Small intestine (tissue), 7 donors: ENCODE data around the gene PDE8B. TPM values are rescaled to one million over a fixed set of nuclear protein-coding genes. Genes with fewer than 3 reads are reported as not detected.

ENCODE experiments used
- DNase-seq, 2 donors: peaks; one replicate each; pipeline versions ENCODE4 v3.0.0 to v3.0.0-alpha.2; 2013
- FAIRE-seq: peaks from 2 replicates; lab custom pipeline; 2012; peaks lifted over from hg19 to GRCh38; lab: Jason Lieb, UNC
- H3K27ac ChIP-seq, 3 donors: one replicate each; pipeline ENCODE4 v1.5.1; 2013; ENCODE audit warnings: low read length in 2 of 3, mild to moderate bottlenecking in 2 of 3, control low read depth in 1 of 3, inconsistent platforms in 1 of 3, low read depth in 1 of 3, moderate library complexity in 1 of 3
- H3K27me3 ChIP-seq, 3 donors: one replicate each; pipeline ENCODE4 v1.6.1; 2013; ENCODE audit warnings: low read length in 3 of 3, inconsistent platforms in 1 of 3; ENCODE audit not compliant: control insufficient read depth in 3 of 3, insufficient read depth in 3 of 3
- H3K36me3 ChIP-seq, 3 donors: one replicate each; pipeline ENCODE4 v1.6.1; 2013; ENCODE audit warnings: low read length in 3 of 3, inconsistent platforms in 1 of 3, low read depth in 1 of 3, mild to moderate bottlenecking in 1 of 3, moderate library complexity in 1 of 3; ENCODE audit not compliant: control insufficient read depth in 3 of 3, insufficient read depth in 2 of 3
- H3K4me1 ChIP-seq, 3 donors: one replicate each; pipeline ENCODE4 v1.6.1; 2013; ENCODE audit warnings: low read length in 2 of 3, inconsistent platforms in 1 of 3, low read depth in 1 of 3, mild to moderate bottlenecking in 1 of 3, moderate library complexity in 1 of 3; ENCODE audit not compliant: control insufficient read depth in 3 of 3, insufficient read depth in 2 of 3
- H3K4me3 ChIP-seq, 3 donors: one replicate each; pipeline ENCODE4 v1.5.1; 2013; ENCODE audit warnings: low read length in 3 of 3, control low read depth in 1 of 3, inconsistent platforms in 1 of 3, low read depth in 1 of 3, mild to moderate bottlenecking in 1 of 3, moderate library complexity in 1 of 3
- H3K9me3 ChIP-seq, 2 donors: one replicate each; pipeline ENCODE4 v1.6.1; 2013; ENCODE audit warnings: low read depth in 1 of 2, low read length in 1 of 2; ENCODE audit not compliant: control insufficient read depth in 2 of 2, insufficient read depth in 1 of 2
- WGBS, 3 donors: extraction: QIAGEN DNeasy Blood & Tissue Kit; methylation state at CpG; one replicate each; pipeline ENCODE4 v1.1.7; 2013; 5-methylcytosine and 5-hydroxymethylcytosine counted together
- polyA plus RNA-seq, 4 donors: library from polyadenylated mRNA; stranded (reverse) in 3 of 4; unstranded in 1 of 4; fragments of 200-250 nt in 3 of 4; fragments of 120-200 nt in 1 of 4; gene quantifications; one replicate each; pipeline versions ENCODE4 v1.2.1 to v1.2.3, GENCODE V29; 2013
- donor health status: healthy with polysubstance abuse.
- donor health status: control.
- donor health status: control.
- donor health status: Bipolar disorder and iron deficiency.
- donor health status: healthy.

The PDE8B gene
- polyA plus RNA-seq, 4 donors: 0.22 to 1.5 (median 0.99) TPM

- WGBS, 3 donors: 97 to 98% (median 97%) methylated on average over 13 of the region's 13 CpGs
- no peak overlapping the region for H3K27ac ChIP-seq
- DNase-seq (no peak), FAIRE-seq (no peak)
- H3K9me3 ChIP-seq: no peaks in the 10 kb centered on the region
- H3K27me3 ChIP-seq: no peaks in the 10 kb centered on the region
- no peak overlapping the region for H3K4me3 ChIP-seq
- no peaks in the 10 kb centered on the region for H3K4me1 ChIP-seq
- no peaks in the 10 kb centered on the region for H3K36me3 ChIP-seq
Observed at GRCh38 chr5:77398458-77398857, 188.0 kb downstream of the PDE8B start.

- FAIRE-seq (no peak), DNase-seq (no peak)
- Histone ChIP-seq H3K27ac (no peak overlapping the region), H3K36me3 (no peaks in the 10 kb centered on the region), H3K4me3 (no peak overlapping the region), H3K27me3 (no peaks in the 10 kb centered on the region), H3K9me3 (no peaks in the 10 kb centered on the region), H3K4me1 (no peaks in the 10 kb centered on the region)
- 92 to 93% (median 93%) methylated on average over 8 of the region's 8 CpGs for WGBS, 3 donors
Observed at GRCh38 chr5:77398896-77399295, 188.4 kb downstream of the PDE8B start.

GRCh38 chr5:77400645-77401044 is 190.2 kb downstream of the PDE8B start:
- H3K9me3 ChIP-seq: no peaks in the 10 kb centered on the region
- 73 to 97% (median 96%) methylated on average over 1 of the region's 1 CpG for WGBS, 3 donors
- no peaks in the 10 kb centered on the region for H3K36me3 ChIP-seq
- no peak overlapping the region for H3K27ac ChIP-seq
- no peak for DNase-seq
- H3K4me3 ChIP-seq: no peak overlapping the region
- no peaks in the 10 kb centered on the region for H3K4me1 ChIP-seq
- no peak for FAIRE-seq
- H3K27me3 ChIP-seq: no peaks in the 10 kb centered on the region

GRCh38 chr5:77402796-77403195 is 192.3 kb downstream of the PDE8B start:
- WGBS, 3 donors: 84 to 87% (median 86%) methylated on average over 6 of the region's 6 CpGs
- no peaks in the 10 kb centered on the region for H3K9me3 ChIP-seq
- FAIRE-seq (no peak), DNase-seq (no peak)
- no peak overlapping the region for H3K27ac ChIP-seq
- no peaks in the 10 kb centered on the region for H3K36me3 ChIP-seq
- no peak overlapping the region for H3K4me3 ChIP-seq
- no peaks in the 10 kb centered on the region for H3K4me1 ChIP-seq
- H3K27me3 ChIP-seq: no peaks in the 10 kb centered on the region

GRCh38 chr5:77407152-77407551 is 196.7 kb downstream of the PDE8B start:
- 92 to 97% (median 96%) methylated on average over 10 of the region's 10 CpGs for WGBS, 3 donors
- DNase-seq: no peak
- H3K27me3 ChIP-seq: no peaks in the 10 kb centered on the region
- H3K4me3 ChIP-seq: no peak overlapping the region
- no peak overlapping the region for H3K27ac ChIP-seq
- H3K4me1 ChIP-seq: no peaks in the 10 kb centered on the region
- no peaks in the 10 kb centered on the region for H3K9me3 ChIP-seq
- no peaks in the 10 kb centered on the region for H3K36me3 ChIP-seq
- FAIRE-seq: no peak

GRCh38 chr5:77409870-77410621 is 199.6 kb downstream of the PDE8B start:
- 73 to 78% (median 76%) methylated on average over 10 of the region's 10 CpGs for WGBS, 3 donors
- no peak for FAIRE-seq
- H3K4me1 ChIP-seq: no peaks in the 10 kb centered on the region
- no peaks in the 10 kb centered on the region for H3K9me3 ChIP-seq
- no peak for DNase-seq
- no peaks in the 10 kb centered on the region for H3K36me3 ChIP-seq
- H3K4me3 ChIP-seq: no peak overlapping the region
- no peak overlapping the region for H3K27ac ChIP-seq
- no peaks in the 10 kb centered on the region for H3K27me3 ChIP-seq

GRCh38 chr5:77413049-77413448 is 202.6 kb downstream of the PDE8B start:
- Histone ChIP-seq H3K4me3 (no peak overlapping the region), H3K4me1 (no peaks in the 10 kb centered on the region), H3K27me3 (no peaks in the 10 kb centered on the region), H3K9me3 (no peaks in the 10 kb centered on the region), H3K36me3 (no peaks in the 10 kb centered on the region), H3K27ac (no peak overlapping the region)
- FAIRE-seq (no peak), DNase-seq (no peak)
- WGBS, 3 donors: 91 to 94% (median 92%) methylated on average over 7 of the region's 7 CpGs

- FAIRE-seq (no peak), DNase-seq (no peak)
- WGBS, 3 donors: 84 to 87% (median 86%) methylated on average over 5 of the region's 5 CpGs
- Histone ChIP-seq H3K9me3 (peaks cover 0 to 5% of the 10 kb centered on the region in 2 donors), H3K27me3 (no peaks in the 10 kb centered on the region), H3K27ac (no peak overlapping the region), H3K4me1 (no peaks in the 10 kb centered on the region), H3K4me3 (no peak overlapping the region), H3K36me3 (no peaks in the 10 kb centered on the region)
Observed at GRCh38 chr5:77418162-77418561, 207.7 kb downstream of the PDE8B start.
